Measurements from ENCODE around the gene CYP19A1.

DNA sequence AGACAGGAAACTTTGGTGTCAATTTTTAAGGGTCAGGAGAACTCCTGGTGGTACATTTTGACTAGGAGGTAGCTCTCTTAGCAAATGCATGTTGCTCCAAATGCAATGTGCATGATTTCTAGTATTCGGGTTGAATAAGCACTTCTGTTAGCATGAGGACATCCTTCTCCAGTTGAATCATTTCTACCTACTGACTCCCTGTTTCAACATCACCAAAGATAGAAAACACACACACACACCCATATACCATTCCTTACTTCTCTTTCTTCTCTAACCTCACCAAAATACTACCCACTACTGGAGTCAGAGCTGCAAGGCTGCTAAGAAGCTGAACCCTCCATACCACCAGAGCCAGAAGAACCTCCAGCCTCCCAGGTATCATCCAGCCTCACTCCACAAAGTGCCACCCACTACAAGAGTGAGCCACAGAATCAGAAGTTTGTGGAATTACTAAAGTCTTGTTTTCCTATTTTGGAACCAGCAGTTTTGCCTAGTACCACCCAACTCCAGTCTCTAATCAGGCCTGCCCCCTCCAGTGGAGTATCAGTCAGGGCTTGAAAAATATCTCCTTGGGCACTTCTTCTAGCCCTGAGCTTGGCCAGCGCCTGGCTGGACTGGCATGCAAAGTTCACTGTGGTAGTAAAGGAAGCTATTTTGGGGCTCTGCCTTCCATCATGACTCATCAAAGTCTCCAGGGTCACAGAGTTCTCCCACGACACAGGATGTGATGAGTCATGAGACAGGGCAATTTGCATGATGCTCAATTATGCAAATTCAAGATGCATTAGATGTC, 110.3 kb downstream of the CYP19A1 start:
- TF ChIP-seq, protein P1, sequence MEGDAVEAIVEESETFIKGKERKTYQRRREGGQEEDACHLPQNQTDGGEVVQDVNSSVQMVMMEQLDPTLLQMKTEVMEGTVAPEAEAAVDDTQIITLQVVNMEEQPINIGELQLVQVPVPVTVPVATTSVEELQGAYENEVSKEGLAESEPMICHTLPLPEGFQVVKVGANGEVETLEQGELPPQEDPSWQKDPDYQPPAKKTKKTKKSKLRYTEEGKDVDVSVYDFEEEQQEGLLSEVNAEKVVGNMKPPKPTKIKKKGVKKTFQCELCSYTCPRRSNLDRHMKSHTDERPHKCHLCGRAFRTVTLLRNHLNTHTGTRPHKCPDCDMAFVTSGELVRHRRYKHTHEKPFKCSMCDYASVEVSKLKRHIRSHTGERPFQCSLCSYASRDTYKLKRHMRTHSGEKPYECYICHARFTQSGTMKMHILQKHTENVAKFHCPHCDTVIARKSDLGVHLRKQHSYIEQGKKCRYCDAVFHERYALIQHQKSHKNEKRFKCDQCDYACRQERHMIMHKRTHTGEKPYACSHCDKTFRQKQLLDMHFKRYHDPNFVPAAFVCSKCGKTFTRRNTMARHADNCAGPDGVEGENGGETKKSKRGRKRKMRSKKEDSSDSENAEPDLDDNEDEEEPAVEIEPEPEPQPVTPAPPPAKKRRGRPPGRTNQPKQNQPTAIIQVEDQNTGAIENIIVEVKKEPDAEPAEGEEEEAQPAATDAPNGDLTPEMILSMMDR (IDR thresholded peaks at IDR 0.05; ENCODE audit: low read depth, low read length, poor library complexity, severe bottlenecking) = no peak
- no peak for TF ChIP-seq EZH2phosphoT487 (IDR thresholded peaks at IDR 0.05; ENCODE audit: borderline replicate concordance, low read length)
